NCI-H2227 treated with DMSO at 0.1 percent for 48 hours (cell line): ENCODE data around the gene S100A5.

Experiments used
- DNase-seq: peaks from one replicate; lab custom pipeline; 2025; lab: John Stamatoyannopoulos, UW

Gene S100A5

DNA sequence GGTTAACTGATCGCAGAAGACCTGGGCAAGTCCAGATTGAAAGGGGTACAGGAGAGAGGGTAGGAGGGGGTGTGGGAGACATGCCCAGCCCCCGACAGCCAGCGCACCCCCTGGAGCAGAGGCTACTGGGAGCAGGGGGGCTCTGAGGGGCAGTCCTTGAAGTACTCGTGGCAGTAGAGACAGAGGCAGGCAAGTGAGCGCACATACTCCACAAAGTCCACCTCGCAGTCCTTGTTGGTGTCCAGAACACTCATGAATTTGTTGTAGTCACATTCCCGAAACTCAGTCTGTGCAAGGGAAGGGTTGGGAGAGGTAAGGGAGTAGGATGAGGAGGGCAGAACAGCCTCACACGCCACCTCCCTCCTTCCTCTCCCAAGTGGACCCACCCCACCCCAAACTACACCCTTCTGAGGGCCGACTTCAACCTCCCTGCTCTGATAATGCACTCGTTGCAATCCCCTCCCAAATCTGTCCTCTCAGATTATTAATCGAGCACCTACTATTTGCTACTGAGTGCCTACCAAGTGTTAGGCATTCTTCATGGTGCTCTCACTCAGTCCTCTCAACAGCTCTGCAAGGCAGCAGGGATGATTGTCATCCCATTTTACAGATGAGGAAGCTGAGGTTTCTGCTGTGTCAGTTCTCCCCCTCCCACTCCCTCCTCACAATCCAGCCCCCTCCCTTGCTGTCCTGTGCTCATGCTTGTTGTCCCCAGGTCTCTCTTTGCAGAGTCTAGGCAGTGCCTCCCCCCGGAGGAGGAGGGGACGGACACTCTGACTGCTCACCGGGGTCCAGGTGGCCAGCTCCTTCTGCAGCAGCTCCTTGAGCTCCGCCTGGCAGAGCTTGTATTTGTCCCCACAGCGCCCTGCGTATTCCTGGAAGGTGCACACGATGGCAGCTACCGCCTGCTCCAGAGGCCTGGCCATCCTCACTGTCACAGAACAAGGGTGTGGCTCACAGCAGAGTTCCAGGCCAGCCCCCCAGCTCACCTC is 7.1 kb upstream of the S100A5 start:
- no peak for DNase-seq

DNA sequence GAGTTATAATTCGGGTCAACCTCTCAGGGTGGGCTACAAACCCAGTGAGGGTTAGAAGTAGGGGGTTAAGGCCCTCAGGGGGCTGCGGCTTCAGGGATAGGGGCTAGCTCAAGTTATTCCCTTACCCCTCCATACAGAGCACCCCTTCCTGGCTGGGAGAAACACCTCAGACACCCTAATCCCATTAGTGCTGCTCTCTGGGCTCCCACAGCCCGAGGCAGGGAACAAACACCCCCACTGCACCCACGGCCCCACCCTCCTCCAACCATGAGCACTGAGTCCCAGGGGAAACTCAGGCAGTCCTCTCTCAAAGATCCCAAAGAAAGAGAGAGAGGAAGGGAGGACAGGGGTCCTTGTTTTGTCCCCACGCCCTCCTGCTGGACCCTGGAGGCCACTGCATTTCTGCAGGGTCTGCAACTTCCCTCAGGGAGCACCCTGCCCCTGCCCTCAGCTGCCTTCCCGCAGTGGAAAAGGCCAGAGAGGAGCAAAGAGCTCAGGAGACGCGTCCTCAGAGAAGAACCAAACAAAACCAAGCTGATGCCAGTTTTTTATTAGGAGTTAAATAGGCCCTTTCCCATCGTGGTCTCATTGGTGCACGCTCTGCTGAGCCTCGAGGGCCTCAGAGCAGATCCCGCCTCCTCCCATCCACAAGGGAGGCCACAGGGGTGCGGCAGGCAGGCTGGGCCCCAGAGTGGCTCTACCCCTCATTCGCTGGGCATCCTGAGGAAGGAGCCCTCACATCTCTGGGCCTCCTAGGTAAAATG is 6.2 kb upstream of the S100A5 start:
- no peak for DNase-seq

DNA sequence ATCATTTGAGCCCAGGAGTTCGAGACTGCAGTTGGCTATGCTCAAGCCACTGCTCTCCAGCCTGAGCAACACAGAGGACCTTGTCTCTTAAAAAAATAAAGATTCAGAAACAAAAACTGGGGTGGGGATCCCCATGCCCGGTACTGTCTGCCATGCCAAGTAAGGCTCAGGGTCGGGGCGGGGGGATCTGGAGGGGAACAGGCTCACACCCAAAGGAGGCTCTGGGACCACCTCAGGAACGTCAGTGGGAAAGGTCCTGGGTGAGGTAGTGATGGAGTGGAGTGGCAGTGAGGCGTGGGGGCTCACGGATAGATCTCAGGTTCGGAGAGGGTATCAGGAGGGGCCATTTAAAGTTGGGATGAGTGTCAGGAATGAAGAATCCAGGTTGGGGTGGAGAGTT is 5.6 kb upstream of the S100A5 start:
- no peak for DNase-seq

DNA sequence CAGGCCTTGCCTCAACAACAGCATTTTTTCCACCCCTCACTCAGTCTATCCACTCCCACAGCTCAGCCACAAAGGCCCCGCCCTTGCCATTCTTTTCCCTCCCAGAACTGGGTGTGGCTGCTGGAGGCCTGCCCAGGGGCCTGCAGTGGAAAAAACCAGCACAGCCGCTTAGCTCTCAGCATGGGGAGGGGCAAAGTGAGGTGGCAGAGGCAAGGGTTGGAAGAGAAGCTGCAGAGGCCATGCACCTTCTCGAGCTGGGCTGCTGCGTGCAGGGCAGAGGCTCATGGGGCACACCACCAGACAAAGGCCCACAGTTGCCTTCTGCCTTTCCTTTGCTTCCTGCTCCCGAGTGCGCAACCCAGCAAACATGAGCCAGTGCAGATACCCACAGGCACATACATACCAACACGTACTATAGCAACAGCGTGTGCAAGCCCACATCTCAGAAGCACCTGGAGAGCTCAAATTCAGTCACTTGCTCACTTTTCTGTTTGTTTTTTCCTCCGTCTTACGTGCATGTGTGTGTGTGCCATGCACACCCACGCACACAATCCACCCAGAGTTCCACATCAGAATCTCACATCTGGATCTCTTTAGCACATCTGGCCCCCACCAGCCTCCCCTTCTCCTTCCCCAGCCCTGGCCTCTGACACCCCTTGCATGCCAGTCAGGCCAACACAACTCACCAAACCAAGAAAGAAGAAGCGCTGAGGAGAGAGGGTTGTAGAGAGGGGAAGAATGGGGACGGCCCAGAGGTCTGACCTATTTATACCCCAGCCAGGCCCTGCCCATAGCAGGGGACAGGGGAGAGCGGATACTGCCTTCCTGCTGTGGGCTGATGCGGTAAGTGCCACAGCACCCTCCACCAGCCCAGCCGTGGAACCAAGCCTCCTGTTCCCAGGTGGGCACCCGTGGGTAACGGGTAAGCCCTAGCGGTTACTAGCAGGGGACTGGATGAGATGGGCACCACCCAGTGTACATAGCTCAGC is 4.6 kb upstream of the S100A5 start, which contains the start of gene S100A4:
TSS of gene S100A4 (minus strand) at position 740 of the 989 bp plus-strand sequence. CDS start 1,012 bp downstream, outside the sequence.
- peak; percentile 26 for DNase-seq

DNA sequence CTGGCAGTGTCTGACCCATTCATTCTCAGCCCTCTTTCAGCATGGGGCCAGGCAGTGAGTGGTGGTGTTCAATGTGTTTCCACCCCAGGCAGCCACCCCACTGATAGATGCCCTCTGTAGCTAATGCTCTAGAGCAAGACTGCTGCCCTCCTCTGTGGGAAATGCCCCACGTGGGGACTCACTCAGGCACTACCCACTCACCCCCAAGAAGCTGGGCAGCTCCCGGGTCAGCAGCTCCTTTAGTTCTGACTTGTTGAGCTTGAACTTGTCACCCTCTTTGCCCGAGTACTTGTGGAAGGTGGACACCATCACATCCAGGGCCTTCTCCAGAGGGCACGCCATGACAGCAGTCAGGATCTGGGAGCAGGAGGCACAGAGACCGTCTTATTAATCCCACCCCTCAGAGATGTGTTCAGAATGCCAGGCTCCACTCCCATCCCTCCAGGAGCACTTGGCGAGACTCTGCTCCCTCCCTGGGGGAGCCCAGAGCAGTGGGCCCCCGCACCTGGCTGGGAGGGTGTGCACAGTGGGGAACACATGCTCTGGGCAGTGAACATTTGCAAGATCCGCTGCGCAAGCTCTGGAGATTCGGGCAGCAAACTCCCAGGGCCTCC is 3.8 kb upstream of the S100A5 start:
- no peak for DNase-seq

DNA sequence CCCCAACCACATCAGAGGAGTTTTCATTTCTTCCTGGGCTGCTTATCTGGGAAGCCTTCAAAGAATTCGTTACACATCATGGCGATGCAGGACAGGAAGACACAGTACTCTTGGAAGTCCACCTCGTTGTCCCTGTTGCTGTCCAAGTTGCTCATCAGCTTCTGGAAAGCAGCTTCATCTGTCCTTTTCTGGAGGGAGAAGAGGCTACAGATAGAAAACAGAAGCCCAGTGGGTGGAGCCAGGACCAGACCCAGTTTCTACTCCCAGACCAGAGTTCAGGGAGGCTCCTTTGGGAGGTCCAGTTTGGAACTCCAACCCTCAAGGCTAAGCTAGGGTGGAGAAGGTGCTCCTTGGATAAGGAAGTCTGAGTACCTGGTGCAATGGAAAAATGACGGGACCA is 3.0 kb upstream of the S100A5 start:
- no peak for DNase-seq

DNA sequence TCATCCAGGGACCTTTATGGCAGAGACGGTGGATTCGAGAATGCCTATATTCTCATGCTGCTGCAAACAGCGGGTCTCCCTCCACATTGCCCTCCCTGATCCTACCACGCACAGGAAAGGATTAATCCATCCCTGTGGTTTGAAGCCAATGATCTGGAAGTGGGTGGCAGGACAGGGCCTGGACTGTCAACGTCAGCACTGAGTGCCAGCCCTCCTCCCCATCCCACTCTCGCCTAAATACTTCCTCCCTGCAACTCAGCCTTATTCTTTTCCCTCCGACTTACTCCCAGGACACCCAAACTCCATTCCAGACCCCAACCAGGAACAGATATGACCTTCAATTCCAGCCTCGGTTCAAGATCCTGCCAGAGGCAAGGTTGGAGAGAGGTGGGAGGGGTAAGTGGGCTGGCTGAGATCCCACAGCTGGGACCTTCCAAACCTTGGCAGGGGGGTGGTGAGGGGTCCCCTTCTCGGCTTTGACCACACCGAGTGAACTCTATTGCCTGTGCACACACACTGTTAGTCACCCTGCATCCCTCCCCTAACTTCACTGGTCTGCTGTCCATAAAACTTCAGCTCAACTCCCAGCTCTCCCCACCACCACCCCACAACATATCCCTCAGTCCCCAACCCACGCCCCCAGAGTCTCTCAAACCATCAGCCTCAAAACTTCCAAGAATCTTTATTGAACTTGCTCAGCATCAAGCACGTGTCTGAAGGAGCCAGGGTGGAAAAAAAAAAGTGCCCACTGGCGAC is 2.4 kb upstream of the S100A5 start:
- DNase-seq: no peak

DNA sequence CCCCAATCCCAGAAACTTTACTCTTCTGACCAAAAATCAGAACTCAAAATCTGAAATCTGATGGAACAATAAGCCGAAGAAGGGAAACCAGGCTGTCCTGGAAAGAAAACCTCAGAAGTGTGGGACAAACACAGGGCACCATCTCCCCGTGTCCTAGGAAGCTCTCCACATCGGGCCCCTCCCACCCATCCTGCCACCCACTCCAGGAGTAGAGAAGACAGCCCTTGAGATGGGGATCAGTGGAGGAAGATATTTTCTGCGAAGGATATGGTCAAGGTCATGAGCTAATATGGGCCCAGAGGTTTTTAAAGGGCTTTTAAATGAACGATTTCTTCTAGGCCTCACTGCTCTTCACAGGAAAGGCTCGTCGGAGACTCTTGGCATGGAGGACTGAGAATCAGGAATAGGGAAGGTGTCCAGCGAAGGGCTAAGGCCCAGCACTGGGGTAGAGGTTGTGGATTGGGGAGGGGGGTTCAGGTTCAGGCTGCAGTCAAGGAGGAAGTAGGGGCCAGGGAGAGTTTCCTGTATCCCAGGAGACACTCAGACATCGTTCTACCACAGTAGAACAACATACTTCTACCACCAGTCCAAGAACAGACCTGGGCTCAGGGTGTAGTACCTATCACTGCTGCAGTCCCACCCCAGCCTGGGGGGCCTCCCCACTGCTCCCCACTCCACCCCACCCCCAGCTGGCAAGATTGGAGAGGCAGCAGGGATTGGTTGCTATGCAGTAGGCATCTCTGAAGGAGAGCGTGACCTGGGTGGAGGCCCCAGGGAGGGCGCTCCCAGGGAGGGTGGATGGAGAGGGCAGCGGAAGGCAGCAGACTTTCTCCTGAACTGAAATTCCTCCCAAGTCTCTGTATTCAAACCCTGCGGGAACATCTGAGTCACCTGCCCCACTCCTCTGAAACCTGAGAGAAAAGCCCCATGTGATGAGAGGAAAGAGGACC is 1.2 kb upstream of the S100A5 start:
- no peak for DNase-seq

DNA sequence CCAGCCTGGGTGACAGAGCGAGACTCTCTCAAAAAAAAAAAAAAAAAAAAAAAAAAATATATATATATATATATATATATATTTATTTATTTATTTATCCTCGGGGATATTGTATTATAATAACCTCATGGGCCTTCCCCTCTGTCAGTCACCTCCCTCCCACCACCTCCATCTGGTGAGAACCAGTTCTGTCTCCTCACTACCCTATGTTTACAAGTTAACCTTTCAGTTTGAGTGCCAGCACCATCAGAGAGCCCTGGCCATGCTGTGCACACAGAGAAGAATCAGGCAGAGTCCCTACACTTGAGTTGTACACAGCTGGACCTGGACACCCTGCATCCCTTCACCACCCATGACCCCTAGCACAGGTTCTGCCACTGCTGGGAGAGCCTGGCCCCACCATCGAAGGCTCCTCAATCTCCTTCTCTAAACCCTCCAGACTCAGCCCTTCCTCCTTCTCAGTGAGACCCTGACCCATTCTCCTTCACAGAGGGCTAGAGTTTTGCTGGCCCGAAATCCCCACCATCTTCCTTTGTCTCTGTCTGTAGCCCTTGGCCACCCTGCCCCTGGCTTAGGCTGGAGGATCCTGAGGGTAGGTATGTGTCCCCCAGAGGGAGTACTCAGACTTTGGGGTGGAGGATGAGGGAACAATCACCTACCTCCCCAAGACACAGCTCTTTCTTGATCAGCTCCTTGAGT is 1.2 kb downstream of the S100A5 start:
- DNase-seq: no peak

DNA sequence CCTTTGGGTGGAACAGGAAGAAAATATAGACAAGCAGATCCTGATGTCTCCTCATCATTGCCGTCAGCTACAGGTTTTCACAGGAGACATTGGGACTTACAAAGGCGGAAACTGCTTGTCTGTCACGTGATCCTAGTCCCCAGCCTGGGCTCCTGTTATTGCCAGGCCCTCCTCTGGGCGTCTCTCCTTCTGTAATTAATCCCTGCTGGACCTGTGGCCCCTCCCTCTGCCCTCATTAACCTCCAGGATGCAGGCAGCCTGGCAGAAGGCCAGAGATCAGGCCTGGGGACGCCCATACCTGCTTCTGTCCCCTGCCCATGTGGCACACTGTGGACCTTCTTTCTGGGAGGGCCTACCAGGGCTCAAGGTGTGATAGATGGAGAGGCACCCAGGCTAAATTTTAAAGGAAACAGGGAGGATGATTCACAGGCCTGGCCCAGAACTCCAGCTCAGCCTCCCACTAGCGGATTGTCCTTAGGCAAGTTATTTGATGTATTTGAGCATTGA is 2.4 kb downstream of the S100A5 start:
- no peak for DNase-seq

DNA sequence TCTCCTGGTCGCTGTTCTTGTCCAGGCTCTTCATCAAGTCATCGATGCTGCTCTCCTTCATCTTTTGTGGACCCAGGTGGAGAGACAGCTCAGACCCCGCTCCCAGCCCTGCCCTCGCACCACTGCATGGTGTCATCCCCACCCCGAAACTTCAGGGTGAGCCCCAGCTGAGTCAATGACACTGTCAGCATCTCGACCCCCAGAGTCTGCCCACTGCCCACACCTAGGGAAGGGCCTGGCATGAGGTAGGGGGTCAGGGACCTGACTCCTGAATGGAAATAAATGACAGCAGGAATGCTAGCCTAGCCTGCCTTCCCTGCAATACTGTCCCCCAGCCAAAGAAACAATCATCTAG is 3.4 kb downstream of the S100A5 start:
- DNase-seq: no peak

DNA sequence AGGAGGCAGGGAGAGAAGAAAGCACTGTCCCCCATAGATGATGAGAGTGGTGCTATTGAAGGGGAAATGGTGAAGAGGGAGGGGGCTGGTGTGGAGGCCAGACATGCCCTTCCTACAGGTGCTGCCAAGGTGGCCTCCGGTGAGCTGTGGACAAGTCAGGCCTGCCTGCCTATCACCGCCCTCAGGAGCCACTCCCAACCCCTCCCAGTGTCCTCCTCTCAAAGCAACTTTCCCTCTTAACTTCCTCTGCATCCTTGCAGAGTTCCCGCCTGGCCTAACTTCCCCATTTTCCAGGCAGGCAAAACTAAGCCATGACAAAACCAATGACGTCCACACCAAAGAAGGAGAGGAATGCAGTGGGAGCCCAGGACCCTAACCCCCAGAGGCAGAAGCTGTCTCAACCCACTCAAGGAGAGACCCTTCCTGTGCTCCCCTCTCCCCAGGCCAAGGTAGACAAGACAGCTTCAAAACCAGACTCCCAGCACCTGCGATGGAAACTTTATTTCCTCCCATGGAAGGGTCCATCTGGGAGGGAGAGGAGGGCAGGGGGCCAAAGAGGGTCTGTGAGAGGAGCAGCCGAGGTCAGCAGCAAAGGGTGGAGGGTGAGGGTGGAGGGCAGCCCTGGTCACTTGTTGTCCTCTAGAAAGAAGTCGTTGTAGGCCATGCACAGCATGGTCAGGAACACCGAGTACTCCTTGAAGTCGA is 3.9 kb downstream of the S100A5 start:
- no peak for DNase-seq

DNA sequence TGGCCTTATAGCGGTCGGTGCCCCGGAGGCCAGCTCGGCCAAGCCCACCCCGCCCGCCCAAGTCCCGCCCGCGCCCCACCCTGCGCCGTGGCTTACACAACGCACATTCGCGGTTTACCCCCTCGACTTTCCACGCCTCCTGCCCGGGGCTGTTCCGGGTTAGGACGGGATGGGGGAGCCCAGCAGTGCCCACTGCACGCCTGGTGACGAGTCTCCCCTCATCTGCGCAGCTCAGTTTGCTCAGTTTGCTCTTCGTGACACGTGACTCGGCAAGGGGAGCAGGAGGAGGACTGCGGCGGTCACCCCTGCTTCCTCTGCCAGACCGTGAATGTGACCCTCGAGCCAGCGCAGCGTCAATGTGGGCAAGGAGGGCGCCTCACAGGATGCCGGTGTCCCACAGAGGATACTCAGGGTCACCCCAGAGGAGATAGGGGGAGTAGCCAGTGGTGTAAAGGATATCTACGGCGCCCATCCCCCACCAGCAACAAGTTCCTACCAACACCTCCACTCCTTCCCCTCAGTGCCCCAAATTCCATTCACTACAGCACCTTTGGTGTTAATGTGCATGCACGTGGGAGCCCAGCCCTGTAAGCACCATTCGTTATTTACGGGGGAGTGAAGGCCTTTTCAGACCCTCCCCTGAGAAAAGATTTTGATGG is 4.6 kb downstream of the S100A5 start:
- DNase-seq: peak; percentile 42

DNA sequence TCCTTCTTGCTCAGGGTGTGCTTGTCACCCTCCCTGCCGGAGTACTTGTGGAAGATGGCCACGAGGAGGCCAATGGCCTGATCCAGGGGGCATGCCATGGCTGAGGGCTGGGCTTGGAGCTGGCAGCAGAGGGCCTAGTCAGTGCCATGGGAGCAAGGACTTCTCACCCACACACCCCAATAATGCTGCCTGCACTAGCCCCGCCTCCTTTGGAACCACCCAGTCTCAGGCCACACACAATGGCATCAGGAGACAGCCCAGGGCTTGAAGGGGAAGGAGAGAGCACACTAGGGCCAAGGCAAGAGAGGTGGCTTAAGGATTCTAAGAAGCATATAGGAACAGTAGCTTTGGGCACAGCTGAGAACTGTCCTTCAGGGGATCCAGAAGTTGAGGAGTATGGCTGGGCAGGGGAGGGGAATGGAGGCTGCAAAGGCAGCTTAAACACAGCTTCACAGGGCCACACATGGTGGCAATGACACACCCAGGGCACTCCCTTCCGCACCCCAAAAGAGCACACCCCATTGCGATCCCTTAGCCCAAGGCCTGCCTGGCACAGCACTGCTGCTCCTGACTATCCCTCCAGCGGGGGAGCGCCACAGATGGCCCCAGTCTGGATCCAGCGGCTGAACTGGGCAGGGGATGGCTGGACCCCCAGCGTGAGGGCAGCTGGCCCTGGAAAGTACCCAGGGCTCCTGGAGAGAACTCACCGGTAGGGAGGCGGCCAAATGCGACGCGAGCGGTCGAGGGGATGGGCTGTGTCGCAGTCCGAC is 5.3 kb downstream of the S100A5 start, which contains the start of gene S100A6:
TSS of gene S100A6 (minus strand) at position 750 of the 770 bp plus-strand sequence. CDS start at position 98, 652 bp downstream.
- no peak for DNase-seq

DNA sequence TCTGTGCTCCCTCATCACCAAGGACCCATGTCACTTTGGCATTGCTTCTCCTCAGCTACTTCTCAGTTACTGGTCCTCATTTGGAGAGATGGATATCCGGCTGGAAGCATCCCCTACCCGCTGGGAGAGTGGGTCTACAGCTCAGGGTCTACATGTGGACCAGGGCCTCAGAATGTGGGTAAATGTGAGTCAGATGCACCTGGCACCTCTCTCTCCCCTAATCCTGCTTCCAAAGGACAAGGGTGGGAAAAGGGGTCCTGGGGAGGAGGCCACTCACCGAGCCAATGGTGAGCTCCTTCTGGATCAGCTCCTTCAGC is 5.9 kb downstream of the S100A5 start:
- no peak for DNase-seq

DNA sequence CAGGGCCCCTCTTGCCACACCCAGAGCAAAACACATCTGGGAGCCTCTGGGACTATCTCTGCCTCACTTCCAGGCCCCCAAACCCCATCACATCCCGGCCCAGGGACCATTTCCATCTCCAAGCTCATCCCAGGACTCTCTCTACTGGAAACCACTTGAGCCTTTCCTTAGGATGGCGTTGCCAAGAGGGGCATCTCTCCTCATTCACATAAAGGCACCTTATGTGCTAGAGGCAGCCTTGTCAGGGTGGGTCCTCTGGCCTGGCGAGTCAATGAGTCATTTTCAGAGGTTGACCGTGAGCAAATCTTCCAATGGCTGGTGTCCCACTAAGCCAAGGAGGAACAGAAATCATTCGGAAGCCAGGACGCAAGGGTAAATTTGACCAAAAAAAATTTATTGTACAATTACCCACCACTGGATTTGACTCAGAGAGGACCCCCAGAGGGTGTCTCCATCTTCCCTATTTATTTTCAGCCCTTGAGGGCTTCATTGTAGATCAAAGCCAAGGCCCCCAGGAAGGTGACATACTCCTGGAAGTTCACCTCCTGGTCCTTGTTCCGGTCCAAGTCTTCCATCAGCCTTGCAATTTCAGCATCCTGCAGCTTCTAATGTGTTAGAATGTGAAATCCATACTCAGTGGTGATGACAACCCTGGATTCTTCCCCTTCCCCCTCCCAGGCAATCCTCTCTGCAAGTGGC is 6.4 kb downstream of the S100A5 start:
- no peak for DNase-seq
